ENCODE results near the gene GASK1A. TPM values are rescaled to one million over a fixed set of nuclear protein-coding genes. Genes with fewer than 3 reads are reported as not detected.

The GASK1A gene
- total RNA-seq, 1 experiment from 2014 or later: 1.4 TPM

DNA sequence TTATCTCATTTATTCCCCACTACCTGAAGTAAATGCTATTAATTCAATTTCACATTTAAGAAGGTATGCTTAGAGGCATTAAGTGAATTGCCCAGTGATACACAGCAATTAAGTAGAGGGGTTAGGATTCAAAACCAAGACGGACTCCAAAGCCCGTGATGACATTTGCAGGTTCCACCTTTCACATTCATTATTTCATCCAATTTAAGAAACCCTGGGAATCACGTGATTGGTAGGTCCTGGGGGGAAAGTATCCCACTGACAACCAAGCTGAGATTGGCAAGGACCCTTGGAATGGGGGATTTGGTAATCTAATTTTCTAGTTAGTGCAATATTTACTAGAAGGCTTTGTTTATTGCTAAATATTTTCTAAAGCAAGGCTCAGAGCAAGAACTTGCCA is 124.9 kb downstream of the GASK1A start:
- Histone ChIP-seq H3K27me3 (replicated peaks; ENCODE audit: insufficient read depth, low read depth, low read length, poor library complexity) (no peaks in the 10 kb centered on the region), H3K9me3 (ENCODE audit: low read depth, low read length, poor library complexity, severe bottlenecking) (no peaks in the 10 kb centered on the region), H3K4me3 (ENCODE audit: low read depth, low read length, poor library complexity, severe bottlenecking) (no peak overlapping the region), H3K36me3 (ENCODE audit: insufficient read depth, low read length, poor library complexity, severe bottlenecking) (no peaks in the 10 kb centered on the region), H3K4me1 (ENCODE audit: insufficient read depth, low read length, poor library complexity, severe bottlenecking) (no peaks in the 10 kb centered on the region), H3K27ac (ENCODE audit: low read depth, low read length, poor library complexity, severe bottlenecking) (no peak overlapping the region)
- POLR2A ChIA-PET (ENCODE audit: low non-redundant PET): no interaction called here
- BruUV-seq (replicated peaks): no TSS peak
- DNase-seq (ENCODE audit: low spot score): no peak
- TF ChIP-seq EZH2 (IDR thresholded peaks at IDR 0.05; ENCODE audit: borderline replicate concordance, low read depth, low read length, poor library complexity, severe bottlenecking): no peak
- no peak for TF ChIP-seq CTCF (conservative IDR thresholded peaks at IDR 0.05; ENCODE audit: low read depth, low read length)
- intact Hi-C loops (cut with micrococcal nuclease; ENCODE audit: unreplicated experiment): no loop called here
- CTCF ChIA-PET: no interaction called here

GRCh38 chr3:43104660-43105595 is 125.8 kb downstream of the GASK1A start:
- CTCF ChIA-PET: no interaction called here
- BruUV-seq (replicated peaks): no TSS peak
- Histone ChIP-seq H3K27ac (ENCODE audit: low read depth, low read length, poor library complexity, severe bottlenecking) (no peak overlapping the region), H3K4me3 (ENCODE audit: low read depth, low read length, poor library complexity, severe bottlenecking) (peak overlapping the region; percentile 63), H3K4me1 (ENCODE audit: insufficient read depth, low read length, poor library complexity, severe bottlenecking) (no peaks in the 10 kb centered on the region), H3K36me3 (ENCODE audit: insufficient read depth, low read length, poor library complexity, severe bottlenecking) (no peaks in the 10 kb centered on the region), H3K27me3 (replicated peaks; ENCODE audit: insufficient read depth, low read depth, low read length, poor library complexity) (no peaks in the 10 kb centered on the region), H3K9me3 (ENCODE audit: low read depth, low read length, poor library complexity, severe bottlenecking) (no peaks in the 10 kb centered on the region)
- POLR2A ChIA-PET (ENCODE audit: low non-redundant PET): no interaction called here
- intact Hi-C loops (cut with micrococcal nuclease; ENCODE audit: unreplicated experiment): no loop called here
- no peak for DNase-seq (ENCODE audit: low spot score)
- TF ChIP-seq CTCF (conservative IDR thresholded peaks at IDR 0.05; ENCODE audit: low read depth, low read length): no peak
- no peak for TF ChIP-seq EZH2 (IDR thresholded peaks at IDR 0.05; ENCODE audit: borderline replicate concordance, low read depth, low read length, poor library complexity, severe bottlenecking)

DNA sequence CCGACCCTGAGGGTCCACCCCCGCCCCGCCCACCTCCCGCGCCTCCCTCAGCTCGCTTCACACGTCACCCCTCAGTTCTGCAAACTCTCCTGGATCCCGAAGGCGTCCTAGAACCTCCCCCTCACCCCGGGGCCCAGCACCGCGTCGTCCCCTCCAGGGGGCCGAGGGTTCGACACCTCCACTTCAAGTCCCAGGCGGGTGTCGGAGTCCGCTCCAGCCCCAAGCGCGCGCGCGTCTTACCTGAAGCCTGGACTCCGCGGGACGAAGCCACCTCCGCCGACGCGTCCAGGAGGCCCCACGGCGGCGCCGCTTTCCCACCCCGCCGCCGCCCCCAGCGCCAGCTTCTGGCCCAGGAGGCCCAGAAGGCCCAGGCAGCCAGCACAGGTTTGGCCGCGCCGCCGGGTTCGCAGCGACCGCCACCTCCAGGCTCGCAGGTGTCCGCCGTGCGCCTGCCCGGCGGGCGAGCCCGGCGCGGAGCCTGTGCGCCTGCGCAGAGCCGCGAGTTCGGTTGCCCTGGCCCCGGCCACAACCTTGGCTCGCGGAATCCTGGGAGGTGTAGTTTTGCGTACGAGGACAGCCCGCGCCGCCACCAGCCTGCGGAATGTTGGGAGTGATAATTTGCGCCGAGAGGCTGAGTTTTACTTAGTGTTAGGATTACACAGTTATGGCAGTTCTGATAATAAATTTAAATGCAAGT is 126.6 kb downstream of the GASK1A start, which contains the start of gene POMGNT2:
TSS of gene POMGNT2 (minus strand) at position 484 of the 697 bp plus-strand sequence. CDS start 24,648 bp downstream, outside the sequence.
- BruUV-seq (replicated peaks): no TSS peak
- intact Hi-C loops (cut with micrococcal nuclease; ENCODE audit: unreplicated experiment): no loop called here
- TF ChIP-seq CTCF (conservative IDR thresholded peaks at IDR 0.05; ENCODE audit: low read depth, low read length): no peak
- TF ChIP-seq EZH2 (IDR thresholded peaks at IDR 0.05; ENCODE audit: borderline replicate concordance, low read depth, low read length, poor library complexity, severe bottlenecking): no peak
- H3K27me3 ChIP-seq (replicated peaks; ENCODE audit: insufficient read depth, low read depth, low read length, poor library complexity): no peaks in the 10 kb centered on the region
- POLR2A ChIA-PET (ENCODE audit: low non-redundant PET): no interaction called here
- no peaks in the 10 kb centered on the region for H3K36me3 ChIP-seq (ENCODE audit: insufficient read depth, low read length, poor library complexity, severe bottlenecking)
- peak; percentile 81 for DNase-seq (ENCODE audit: low spot score)
- H3K27ac ChIP-seq (ENCODE audit: low read depth, low read length, poor library complexity, severe bottlenecking): no peak within 1 kb of the TSS
- no peaks in the 10 kb centered on the region for H3K4me1 ChIP-seq (ENCODE audit: insufficient read depth, low read length, poor library complexity, severe bottlenecking)
- H3K4me3 ChIP-seq (ENCODE audit: low read depth, low read length, poor library complexity, severe bottlenecking): peak within 1 kb of the TSS; percentile 63
- CTCF ChIA-PET: no interaction called here
- H3K9me3 ChIP-seq (ENCODE audit: low read depth, low read length, poor library complexity, severe bottlenecking): no peaks in the 10 kb centered on the region

Data from A673 (cell line).